K562 (cell line): Measurements from ENCODE around the gene PARD6B. TPM values are rescaled to one million over a fixed set of nuclear protein-coding genes. Genes with fewer than 3 reads are reported as not detected.
A peak's percentile ranks its signal among the peaks of the same experiment; 100 is the strongest.

Experiments used
- ATF6 ChIP-seq: sonication (generic); formaldehyde crosslinking; IDR thresholded peaks from 2 replicates; pipeline ENCODE4 v1.4.0; 2020; ENCODE audit warnings: mild to moderate bottlenecking, missing genetic modification reagents
- CLOCK ChIP-seq: fragments of 250-450 bp; sonication (Bioruptor Pico); IDR thresholded peaks from 2 replicates; pipeline ENCODE4 v1.4.0; 2020; ENCODE audit warnings: mild to moderate bottlenecking, moderate library complexity, borderline replicate concordance
- CTBP1 ChIP-seq: fragments of 450-650 bp; IDR thresholded peaks from 2 replicates; pipeline ENCODE4 v1.6.1; 2016; ENCODE audit warnings: borderline replicate concordance
- FOS ChIP-seq: IDR thresholded peaks from 3 replicates; pipeline ENCODE4 v1.6.1; 2011; ENCODE audit not compliant: insufficient read length; ENCODE audit errors: extremely low read depth
- FUS ChIP-seq: fragments of 200-400 bp; formaldehyde crosslinking; optimal IDR thresholded peaks from 2 replicates; pipeline ENCODE3; 2017; ENCODE audit warnings: low read depth, low read length
- KDM1A ChIP-seq, 2 experiments: fragments of 450-650 bp; IDR thresholded peaks; 2 replicates each; pipeline ENCODE4 v1.6.1; 2016; ENCODE audit warnings: mild to moderate bottlenecking in 2 of 2
- NR2F6 ChIP-seq: fragments of 450-650 bp; formaldehyde crosslinking; IDR thresholded peaks from 2 replicates; pipeline ENCODE4 v1.4.0; 2020; ENCODE audit warnings: mild to moderate bottlenecking
- PCBP2 ChIP-seq: fragments of 200-400 bp; formaldehyde crosslinking; IDR thresholded peaks from 2 replicates; pipeline ENCODE4 v1.6.1; 2018; ENCODE audit warnings: low read length, low read depth, mild to moderate bottlenecking, moderate library complexity; ENCODE audit not compliant: poor library complexity, severe bottlenecking
- RAD21 ChIP-seq, 2 experiments: fragments of 250-450 bp in 1 of 2; fragments of 450-650 bp in 1 of 2; sonication (Bioruptor Pico) in 1 of 2; formaldehyde crosslinking in 1 of 2; IDR thresholded peaks in 1 of 2; conservative IDR thresholded peaks in 1 of 2; 2 replicates each; pipeline versions ENCODE4 v1.4.0 to v1.8.0; 2020 to 2022; ENCODE audit warnings: mild to moderate bottlenecking in 2 of 2, moderate library complexity in 1 of 2
- RCOR1 ChIP-seq, 2 experiments: IDR thresholded peaks; 2 replicates each; pipeline ENCODE4 v1.6.1; 2012; ENCODE audit warnings: low read depth in 2 of 2, low read length in 2 of 2, borderline replicate concordance in 1 of 2, improper control_type of control experiment in 1 of 2
- SMARCC2 ChIP-seq: fragments of 450-650 bp; IDR thresholded peaks from 2 replicates; pipeline ENCODE4 v1.6.1; 2017; ENCODE audit warnings: antibody characterized with exemption, moderate library complexity, mild to moderate bottlenecking, low read depth
- TFE3 ChIP-seq: fragments of 450-650 bp; formaldehyde crosslinking; IDR thresholded peaks from 2 replicates; pipeline ENCODE4 v1.4.0; 2020; ENCODE audit warnings: mild to moderate bottlenecking, mixed read lengths
- UBTF ChIP-seq, 2 experiments: IDR thresholded peaks; 2 replicates each; pipeline ENCODE4 v1.6.1; 2012; ENCODE audit warnings: improper control_type of control experiment in 2 of 2, low read depth in 2 of 2, low read length in 2 of 2, borderline replicate concordance in 1 of 2
- ZBED1 ChIP-seq: IDR thresholded peaks from 2 replicates; pipeline ENCODE4 v1.6.1; 2014
- ZNF174 ChIP-seq: fragments of 250-450 bp; sonication (Bioruptor Pico); IDR thresholded peaks from 2 replicates; pipeline ENCODE4 v1.4.0; 2020; ENCODE audit warnings: mild to moderate bottlenecking
- ZNF280A ChIP-seq: fragments of 450-650 bp; IDR thresholded peaks from 2 replicates; pipeline ENCODE4 v1.6.1; 2018; ENCODE audit warnings: mild to moderate bottlenecking, low read depth; ENCODE audit not compliant: partially characterized antibody
- ZNF41 ChIP-seq: fragments of 250-450 bp; sonication (Bioruptor Pico); conservative IDR thresholded peaks from 2 replicates; pipeline ENCODE4 v1.4.0; 2020; ENCODE audit warnings: mild to moderate bottlenecking
- ZNF551 ChIP-seq: fragments of 250-450 bp; sonication (Bioruptor Pico); IDR thresholded peaks from 2 replicates; pipeline ENCODE4 v1.5.0; 2021; ENCODE audit warnings: mild to moderate bottlenecking, moderate library complexity
- polyA plus RNA-seq, 8 experiments: library from polyadenylated mRNA; depleted of rRNA in 4 of 8; stranded (reverse) in 5 of 8; unstranded in 3 of 8; fragments of >200 nt; fragmentation: Nextera tagmentation in 2 of 8; fragmentation: Illumina TruSeq in 1 of 8; extraction: Ambion mirVana in 2 of 8; extraction: Trizol in 1 of 8; gene quantifications; 2 replicates each; pipeline versions ENCODE4 v1.2.1 to v1.2.3, GENCODE V29; 2011 to 2014; ENCODE audit warnings: inconsistent platforms in 1 of 8, missing spikeins in 1 of 8
- total RNA-seq, 7 experiments: library from RNA; depleted of rRNA in 6 of 7; stranded (reverse); fragments of >200 nt in 6 of 7; fragmentation: Illumina TruSeq in 2 of 7; extraction: Trizol in 2 of 7; gene quantifications; 2 replicates each; pipeline versions ENCODE4 v1.2.1 to v1.2.3, GENCODE V29; 2011 to 2021; ENCODE audit warnings: low replicate concordance in 1 of 7

PARD6B gene
- total and polyA plus RNA-seq, 9 of the 15 experiments (the other 6 are each of a cell fraction or from before 2014, with no cell fraction given) = 1.7 to 12.3 (median 5.5) TPM

- TF ChIP-seq ATF6 (no peak), FOS (no peak), ZNF41 (no peak), RCOR1 (IDR thresholded peaks at IDR 0.05; ENCODE audit: borderline replicate concordance in 1 of 2, low read depth in 2 of 2, low read length in 2 of 2) (0 out of 4 replicates have a peak, but pooled peaks of 1 of the 2 experiments have one; percentile 18), NR2F6 (CRISPR knock-in tag) (no peak), CTBP1 (peak; percentile 43; the same call in 1 of the 2 replicates), FUS (no peak), KDM1A (IDR thresholded peaks at IDR 0.05) (no peak), PCBP2 (no peak), ZNF280A (no peak), ZNF174 (CRISPR knock-in tag) (no peak), ZBED1 (no peak), SMARCC2 (no peak), ZNF551 (CRISPR knock-in tag) (no peak), TFE3 (CRISPR knock-in tag) (no peak), UBTF (IDR thresholded peaks at IDR 0.05; ENCODE audit: borderline replicate concordance in 1 of 2, low read depth in 2 of 2, low read length in 2 of 2) (peak in 1 of 2 experiments; percentile 56; a peak in 1 of 4 replicates), CLOCK (CRISPR knock-in tag) (no peak), RAD21 (CRISPR knock-in tag; conservative IDR thresholded peaks at IDR 0.05 in 1 of 2, IDR thresholded peaks at IDR 0.05 in 1 of 2) (no peak)
Observed at GRCh38 chr20:50737352-50737751, 6.0 kb downstream of the PARD6B start (continued).
